H54 (cell line): Measurements from ENCODE around the gene MT1H.
"Not testable (repeated sequence)": the region's sequence is repeated elsewhere in the genome, so short reads cannot be mapped to it uniquely, and the experiment has no call there.

Experiments
- DNase-seq: peaks from one replicate; pipeline ENCODE4 v3.0.0; 2011; ENCODE audit warnings: low spot score, mixed read lengths; ENCODE audit not compliant: insufficient read length
- FAIRE-seq: peaks from 3 replicates; lab custom pipeline; 2011; peaks lifted over from hg19 to GRCh38; lab: Jason Lieb, UNC
- POLR2A ChIP-seq: IDR thresholded peaks from 2 replicates; pipeline ENCODE4 v1.6.1; 2011; ENCODE audit warnings: low read depth, mild to moderate bottlenecking, low read length

MT1H gene

GRCh38 chr16:56645311-56645710 lies 24.3 kb upstream of the MT1H start:
- DNase-seq (no peak), FAIRE-seq (no peak)
- no peak for TF ChIP-seq POLR2A

- FAIRE-seq (no peak), DNase-seq (no peak)
- no peak for TF ChIP-seq POLR2A
Measured at GRCh38 chr16:56645838-56646237, 23.8 kb upstream of the MT1H start.

GRCh38 chr16:56647641-56648431 lies 21.8 kb upstream of the MT1H start:
- no peak for DNase-seq
- no peak for FAIRE-seq
- TF ChIP-seq POLR2A: no peak

GRCh38 chr16:56649271-56649670 lies 20.3 kb upstream of the MT1H start:
- no peak for TF ChIP-seq POLR2A
- DNase-seq (no peak), FAIRE-seq (no peak)

- no peak for DNase-seq
- no peak for FAIRE-seq
- TF ChIP-seq POLR2A: no peak
Measured at GRCh38 chr16:56649820-56650219, 19.8 kb upstream of the MT1H start.

- TF ChIP-seq POLR2A: no peak
- FAIRE-seq (no peak), DNase-seq (no peak)
Measured at GRCh38 chr16:56651586-56651985, 18.0 kb upstream of the MT1H start, which contains the start of gene MT1B. MT1B (plus strand) TSS chr16:56651886; CDS start chr16:56651954, 68 bp downstream.

- DNase-seq (no peak), FAIRE-seq (no peak)
- TF ChIP-seq POLR2A: no peak
Measured at GRCh38 chr16:56652600-56652999, 17.0 kb upstream of the MT1H start.

GRCh38 chr16:56653218-56653617 lies 16.4 kb upstream of the MT1H start:
- TF ChIP-seq POLR2A: no peak
- DNase-seq (no peak), FAIRE-seq (no peak)

- no peak for TF ChIP-seq POLR2A
- FAIRE-seq (no peak), DNase-seq (no peak)
Measured at GRCh38 chr16:56657555-56658326, 11.9 kb upstream of the MT1H start, which contains the start of gene MT1F. MT1F (plus strand) TSS chr16:56657959; CDS start chr16:56658059, 100 bp downstream.

- no peak for DNase-seq
- no peak for FAIRE-seq
- no peak for TF ChIP-seq POLR2A
Measured at GRCh38 chr16:56658327-56658875, 11.2 kb upstream of the MT1H start.

- no peak for FAIRE-seq
- no peak for TF ChIP-seq POLR2A
- DNase-seq: no peak
Measured at GRCh38 chr16:56662357-56663354, 7.0 kb upstream of the MT1H start.

GRCh38 chr16:56664506-56664905 lies 5.1 kb upstream of the MT1H start:
- TF ChIP-seq POLR2A: no peak
- no peak for DNase-seq
- no peak for FAIRE-seq

GRCh38 chr16:56665286-56666261 lies 4.0 kb upstream of the MT1H start:
- not testable (repeated sequence) for FAIRE-seq, DNase-seq
